ENCODE measurements around the gene MTHFD1L.

- TF ChIP-seq CTCF (IDR thresholded peaks at IDR 0.05) = no peak
- no peak for TF ChIP-seq POLR2A (IDR thresholded peaks at IDR 0.05)
- TF ChIP-seq EP300 (IDR thresholded peaks at IDR 0.05) = no peak
- no peak for TF ChIP-seq POLR2AphosphoS5 (IDR thresholded peaks at IDR 0.05)
Measured at GRCh38 chr6:150894191-150894744, 28.8 kb downstream of the MTHFD1L start.

All from stomach (tissue), 4 donors.